PC-9 (cell line): ENCODE data around the gene GPR153. TPM values are rescaled to one million over a fixed set of nuclear protein-coding genes. Genes with fewer than 3 reads are reported as not detected.
A peak's percentile ranks its signal among the peaks of the same experiment; 100 is the strongest.
"Not testable (repeated sequence)": the region's sequence is repeated elsewhere in the genome, so short reads cannot be mapped to it uniquely, and the experiment has no call there.

Experiments
- BruUV-seq: library from RNA; stranded (reverse); fragments of 400-500 nt; replicated peaks from 2 replicates; lab custom pipeline; 2021; lab: Mats Ljungman, UMichigan
- CTCF ChIA-PET: fragments of 300-600 bp; sonication (Branson Sonifier 250); formaldehyde crosslinking; loops from one replicate; lab custom pipeline; 2022; ENCODE audit warnings: antibody characterized with exemption; lab: Charles Lee
- POLR2A ChIA-PET: fragments of 300-600 bp; sonication (Branson Sonifier 250); formaldehyde crosslinking; loops from one replicate; lab custom pipeline; 2022; ENCODE audit warnings: antibody characterized with exemption; ENCODE audit not compliant: unreplicated experiment; lab: Charles Lee
- DNase-seq, 2 experiments: peaks; one replicate each; pipeline versions ENCODE4 v3.0.0 to v3.0.0-alpha.2; 2015 to 2022; ENCODE audit warnings: mixed read lengths in 1 of 2
- H2AFZ ChIP-seq: fragments of 200-600 bp; sonication (generic); 2 replicates; pipeline ENCODE4 v1.8.1; 2017; ENCODE audit warnings: antibody characterized with exemption
- H3F3A ChIP-seq: fragments of 200-600 bp; sonication (generic); 2 replicates; pipeline ENCODE4 v1.8.1; 2017; ENCODE audit warnings: antibody characterized with exemption, mild to moderate bottlenecking, low read depth; ENCODE audit not compliant: insufficient read depth
- H3K27ac ChIP-seq: fragments of 200-600 bp; sonication (generic); 2 replicates; pipeline ENCODE4 v1.6.1; 2016; ENCODE audit warnings: mixed run types
- H3K27me3 ChIP-seq: fragments of 200-600 bp; sonication (generic); 2 replicates; pipeline ENCODE4 v1.6.1; 2016; ENCODE audit warnings: low read depth, mixed run types; ENCODE audit not compliant: insufficient read depth
- H3K36me3 ChIP-seq: fragments of 200-600 bp; sonication (generic); 2 replicates; pipeline ENCODE4 v1.6.1; 2016; ENCODE audit warnings: low read depth, mixed run types
- H3K4me1 ChIP-seq: fragments of 200-600 bp; sonication (generic); replicated peaks from 2 replicates; pipeline ENCODE4 v1.6.1; 2016; ENCODE audit warnings: mixed run types; ENCODE audit not compliant: insufficient read depth
- H3K4me2 ChIP-seq: fragments of 200-600 bp; sonication (generic); 2 replicates; pipeline ENCODE4 v1.6.1; 2017; ENCODE audit warnings: mixed run types
- H3K4me3 ChIP-seq: fragments of 200-600 bp; sonication (generic); 2 replicates; pipeline ENCODE4 v1.6.1; 2016; ENCODE audit warnings: mixed run types
- H3K79me2 ChIP-seq: fragments of 200-600 bp; sonication (generic); 2 replicates; pipeline ENCODE4 v1.6.1; 2017; ENCODE audit warnings: low read depth, mixed run types
- H3K9me2 ChIP-seq: fragments of 200-600 bp; sonication (generic); 2 replicates; pipeline ENCODE4 v1.8.1; 2017; ENCODE audit warnings: mild to moderate bottlenecking; ENCODE audit not compliant: insufficient read depth
- H3K9me3 ChIP-seq: fragments of 200-600 bp; sonication (generic); 2 replicates; pipeline ENCODE4 v1.8.1; 2016; ENCODE audit warnings: low read depth; ENCODE audit not compliant: insufficient read depth
- H4K20me1 ChIP-seq: fragments of 200-600 bp; sonication (generic); 2 replicates; pipeline ENCODE4 v1.8.1; 2017; ENCODE audit not compliant: insufficient read depth
- CTCF ChIP-seq: fragments of 200-600 bp; sonication (generic); conservative IDR thresholded peaks from 2 replicates; pipeline ENCODE4 v1.6.1; 2017; ENCODE audit warnings: mixed run types, antibody characterized with exemption, mild to moderate bottlenecking, moderate library complexity
- EZH2 ChIP-seq: fragments of 200-600 bp; sonication (generic); IDR thresholded peaks from 2 replicates; pipeline ENCODE4 v1.8.0; 2017; ENCODE audit warnings: antibody characterized with exemption, low read depth
- intact Hi-C: fragments of 100-400 bp; cut with micrococcal nuclease; formaldehyde crosslinking; loops from one replicate; pipeline ENCODE4 v1.10.0; 2022; ENCODE audit not compliant: unreplicated experiment
- total RNA-seq: library from RNA; stranded (reverse); gene quantifications from 2 replicates; pipeline ENCODE4 v1.2.3, GENCODE V29; 2021

The GPR153 gene
- total RNA-seq, 1 experiment from 2014 or later: 8.0 TPM

- peak; percentile 80 to 95 for DNase-seq
- no peak for TF ChIP-seq CTCF
- TF ChIP-seq EZH2: no peak
- Histone ChIP-seq H3F3A (peaks cover 34% of the 10 kb centered on the region), H3K27me3 (no peaks in the 10 kb centered on the region), H3K4me2 (peak overlapping the region; percentile 68), H3K9me3 (no peaks in the 10 kb centered on the region), H2AFZ (no peak overlapping the region), H3K4me1 (peaks cover 57% of the 10 kb centered on the region), H3K4me3 (no peak overlapping the region), H3K36me3 (no peaks in the 10 kb centered on the region), H3K27ac (peak overlapping the region; percentile 98), H3K79me2 (no peaks in the 10 kb centered on the region), H3K9me2 (no peaks in the 10 kb centered on the region), H4K20me1 (no peaks in the 10 kb centered on the region)
- ChIA-PET CTCF (interaction anchor here (0.6 to 1.2 kb wide), 3 partner anchors 15 to 1792 kb away, joined by 3 to 6 read pairs (median 4); no protein-coding TSS in a partner anchor), POLR2A (interaction anchor here (0.6 kb wide), 2 partner anchors 9 to 1081 kb away, joined by 5 to 7 read pairs; no protein-coding TSS in a partner anchor)
- intact Hi-C loops: loop anchor here (1.0 to 10.0 kb wide), 3 partner anchors 14 to 395 kb away; partner anchors contain the start of genes ICMT, PHF13 and RNF207
- no TSS peak for BruUV-seq
Observed at GRCh38 chr1:6220236-6220635, 40.7 kb downstream of the GPR153 start.

GRCh38 chr1:6219641-6220040, 41.3 kb downstream of the GPR153 start:
- H3K9me3 ChIP-seq, H3K4me3 ChIP-seq, CTCF ChIA-PET, H3K79me2 ChIP-seq, H2AFZ ChIP-seq, H4K20me1 ChIP-seq, H3K9me2 ChIP-seq, H3K27me3 ChIP-seq, H3K36me3 ChIP-seq: not testable (repeated sequence)
- Histone ChIP-seq H3K4me2 (peak overlapping the region; percentile 46), H3K4me1 (peaks cover 51% of the 10 kb centered on the region), H3F3A (peaks cover 32% of the 10 kb centered on the region), H3K27ac (peak overlapping the region; percentile 98)
- TSS peak; percentile 14 for BruUV-seq
- POLR2A ChIA-PET: interaction anchor here (0.6 kb wide), 1 partner anchor 1081 kb away, joined by 7 read pairs; no protein-coding TSS in a partner anchor
- intact Hi-C loops: loop anchor here (1.0 to 10.0 kb wide), 3 partner anchors 13 to 395 kb away; partner anchors contain the start of genes ICMT, PHF13 and RNF207
- peak; percentile 52 to 76 for DNase-seq

GRCh38 chr1:6218375-6219164, 42.3 kb downstream of the GPR153 start:
- peaks cover 49% of the 10 kb centered on the region for H3K4me1 ChIP-seq
- POLR2A ChIA-PET: no interaction called here
- BruUV-seq: no TSS peak
- H3K27ac ChIP-seq: peak overlapping the region; percentile 98
- H3K9me3 ChIP-seq: no peaks in the 10 kb centered on the region
- no peak overlapping the region for H3K4me3 ChIP-seq
- TF ChIP-seq CTCF: no peak
- TF ChIP-seq EZH2: no peak
- peak overlapping the region; percentile 46; the same call in 1 of the 2 replicates for H3K4me2 ChIP-seq
- H4K20me1 ChIP-seq: no peaks in the 10 kb centered on the region
- no peak for DNase-seq
- no peak overlapping the region for H2AFZ ChIP-seq
- H3K79me2 ChIP-seq: no peaks in the 10 kb centered on the region
- H3F3A ChIP-seq: peaks cover 32% of the 10 kb centered on the region
- no peaks in the 10 kb centered on the region for H3K9me2 ChIP-seq
- H3K36me3 ChIP-seq: no peaks in the 10 kb centered on the region
- H3K27me3 ChIP-seq: no peaks in the 10 kb centered on the region
- intact Hi-C loops: no loop called here
- CTCF ChIA-PET: no interaction called here
